HG02943 (cell line): Measurements from ENCODE around the gene SLC18A2.
"Not testable (repeated sequence)": the region's sequence is repeated elsewhere in the genome, so short reads cannot be mapped to it uniquely, and the experiment has no call there.

ENCODE experiments used
- ATAC-seq: cut with Tn5 transposase; IDR thresholded peaks from one replicate; pipeline ENCODE4 v1.9.1; 2021; ENCODE audit warnings: mild to moderate bottlenecking, low read depth, moderate library complexity; ENCODE audit not compliant: unreplicated experiment

The SLC18A2 gene

GRCh38 chr10:117230107-117230506, 10.8 kb upstream of the SLC18A2 start:
- not testable (repeated sequence) for ATAC-seq

GRCh38 chr10:117237401-117237991, 3.4 kb upstream of the SLC18A2 start:
- no peak for ATAC-seq

- no peak for ATAC-seq
These were observed 1.9 kb upstream of the SLC18A2 start for GRCh38 chr10:117239051-117239450.

- no peak for ATAC-seq
These were observed 943 bp upstream of the SLC18A2 start for GRCh38 chr10:117239721-117240620.

GRCh38 chr10:117241541-117242462, 888 bp downstream of the SLC18A2 start:
- no peak for ATAC-seq

GRCh38 chr10:117242463-117242832, 1.5 kb downstream of the SLC18A2 start:
- ATAC-seq, result no peak

GRCh38 chr10:117246997-117247671, 6.2 kb downstream of the SLC18A2 start:
- ATAC-seq, result no peak

- no peak for ATAC-seq
These were observed 8.0 kb downstream of the SLC18A2 start for GRCh38 chr10:117248750-117249465.

- ATAC-seq, result peak; percentile 69
These were observed 8.7 kb downstream of the SLC18A2 start for GRCh38 chr10:117249493-117250093.

GRCh38 chr10:117250411-117250810, 9.5 kb downstream of the SLC18A2 start:
- ATAC-seq, result no peak

GRCh38 chr10:117253908-117254307, 13.0 kb downstream of the SLC18A2 start:
- no peak for ATAC-seq

- no peak for ATAC-seq
These were observed 13.4 kb downstream of the SLC18A2 start for GRCh38 chr10:117254338-117254737.

- no peak for ATAC-seq
These were observed 14.1 kb downstream of the SLC18A2 start for GRCh38 chr10:117254774-117255735.

- no peak for ATAC-seq
These were observed 15.0 kb downstream of the SLC18A2 start for GRCh38 chr10:117255835-117256460.

GRCh38 chr10:117256910-117257309, 16.0 kb downstream of the SLC18A2 start:
- ATAC-seq, result no peak

GRCh38 chr10:117257721-117258120, 16.8 kb downstream of the SLC18A2 start:
- no peak for ATAC-seq

- no peak for ATAC-seq
These were observed 18.4 kb downstream of the SLC18A2 start for GRCh38 chr10:117259279-117259678.

- no peak for ATAC-seq
These were observed 19.2 kb downstream of the SLC18A2 start for GRCh38 chr10:117260084-117260483.
